Gastrocnemius medialis (tissue), 4 donors: ENCODE data around the gene EFNB3. TPM values are rescaled to one million over a fixed set of nuclear protein-coding genes. Genes with fewer than 3 reads are reported as not detected.

ENCODE experiments used
- ATAC-seq, 2 donors: fragments of 150-250 bp; one replicate each; pipeline ENCODE4 v1.9.1; 2016
- DNase-seq, 2 donors: peaks; one replicate each; pipeline ENCODE4 v3.0.0-alpha.2; 2019
- H3K27ac ChIP-seq, 4 donors: fragments of 200-600 bp; sonication (generic); 1 replicate in 1 of 4; 2 replicates in 3 of 4; pipeline ENCODE4 v1.5.1; 2016 to 2018; ENCODE audit warnings: mild to moderate bottlenecking in 2 of 4, moderate library complexity in 1 of 4
- H3K27me3 ChIP-seq, 3 donors: fragments of 200-600 bp; sonication (generic) in 2 of 3; 1 replicate in 1 of 3; 2 replicates in 2 of 3; pipeline versions ENCODE4 v1.5.1 to v1.6.0; 2016 to 2019; ENCODE audit warnings: mild to moderate bottlenecking in 1 of 3, moderate library complexity in 1 of 3
- H3K36me3 ChIP-seq, 2 donors: fragments of 200-600 bp; sonication (generic) in 1 of 2; one replicate each; pipeline ENCODE4 v1.5.1; 2017 to 2018
- H3K4me1 ChIP-seq, 2 donors: fragments of 200-600 bp; sonication (generic) in 1 of 2; one replicate each; pipeline ENCODE4 v1.5.1; 2016 to 2017; ENCODE audit warnings: mild to moderate bottlenecking in 2 of 2
- H3K4me3 ChIP-seq, 4 donors: fragments of 200-600 bp; sonication (generic) in 3 of 4; 1 replicate in 1 of 4; 2 replicates in 3 of 4; pipeline ENCODE4 v1.5.1; 2016 to 2019; ENCODE audit warnings: mild to moderate bottlenecking in 2 of 4
- H3K9me3 ChIP-seq, 3 donors: fragments of 200-600 bp; sonication (generic) in 2 of 3; 1 replicate in 1 of 3; 2 replicates in 2 of 3; pipeline ENCODE4 v1.5.1; 2016 to 2019
- POLR2A ChIP-seq, 2 donors: fragments of 450-650 bp; IDR thresholded peaks; one replicate each; pipeline ENCODE4 v1.6.1; 2017; ENCODE audit warnings: antibody characterized with exemption in 2 of 2, mild to moderate bottlenecking in 2 of 2, moderate library complexity in 2 of 2
- in situ Hi-C, 4 donors: fragments of 200-750 bp; cut with MboI; loops; one replicate each; pipeline versions ENCODE4 v1.15.0 to v1.8.0; 2017; ENCODE audit warnings: low sequenced_read_pairs in 4 of 4
- intact Hi-C: fragments of 100-400 bp; cut with DNase I; formaldehyde crosslinking; loops from one replicate; pipeline ENCODE4 v1.15.1; 2023; ENCODE audit warnings: low total_unique reads
- total RNA-seq, 4 donors: library from RNA; depleted of rRNA; stranded (reverse); fragments of >200 nt; gene quantifications; one replicate each; pipeline versions ENCODE4 v1.1.0 to v1.2.3, GENCODE V29; 2016
- TF ChIP-seq, protein P1 (sequence below), 5 experiments: fragments of 450-650 bp in 3 of 5; fragments of 200-600 bp in 2 of 5; sonication (generic) in 2 of 5; IDR thresholded peaks in 4 of 5; conservative IDR thresholded peaks in 1 of 5; 1 replicate in 4 of 5; 2 replicates in 1 of 5; pipeline ENCODE4 v1.5.1; 2016 to 2019; ENCODE audit warnings: antibody characterized with exemption in 5 of 5, mild to moderate bottlenecking in 3 of 5, moderate library complexity in 3 of 5

Gene EFNB3
- total RNA-seq, 4 donors from 2014 or later = 0.13 to 0.46 (median 0.31) TPM; not detected in 1

GRCh38 chr17:7686222-7687071 lies 18.6 kb upstream of the EFNB3 start:
- peaks cover 0 to 15% of the 10 kb centered on the region in 2 donors for H3K36me3 ChIP-seq
- TF ChIP-seq, protein P1, sequence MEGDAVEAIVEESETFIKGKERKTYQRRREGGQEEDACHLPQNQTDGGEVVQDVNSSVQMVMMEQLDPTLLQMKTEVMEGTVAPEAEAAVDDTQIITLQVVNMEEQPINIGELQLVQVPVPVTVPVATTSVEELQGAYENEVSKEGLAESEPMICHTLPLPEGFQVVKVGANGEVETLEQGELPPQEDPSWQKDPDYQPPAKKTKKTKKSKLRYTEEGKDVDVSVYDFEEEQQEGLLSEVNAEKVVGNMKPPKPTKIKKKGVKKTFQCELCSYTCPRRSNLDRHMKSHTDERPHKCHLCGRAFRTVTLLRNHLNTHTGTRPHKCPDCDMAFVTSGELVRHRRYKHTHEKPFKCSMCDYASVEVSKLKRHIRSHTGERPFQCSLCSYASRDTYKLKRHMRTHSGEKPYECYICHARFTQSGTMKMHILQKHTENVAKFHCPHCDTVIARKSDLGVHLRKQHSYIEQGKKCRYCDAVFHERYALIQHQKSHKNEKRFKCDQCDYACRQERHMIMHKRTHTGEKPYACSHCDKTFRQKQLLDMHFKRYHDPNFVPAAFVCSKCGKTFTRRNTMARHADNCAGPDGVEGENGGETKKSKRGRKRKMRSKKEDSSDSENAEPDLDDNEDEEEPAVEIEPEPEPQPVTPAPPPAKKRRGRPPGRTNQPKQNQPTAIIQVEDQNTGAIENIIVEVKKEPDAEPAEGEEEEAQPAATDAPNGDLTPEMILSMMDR (IDR thresholded peaks at IDR 0.05 in 4 of 5, conservative IDR thresholded peaks at IDR 0.05 in 1 of 5) = peak in 1 of 5 experiments; percentile 14
- TF ChIP-seq POLR2A (IDR thresholded peaks at IDR 0.05) = peak; percentile 81 to 92
- peak; percentile 59 to 65 for ATAC-seq
- DNase-seq = peak; percentile 51 to 69
- H3K27me3 ChIP-seq = no peaks in the 10 kb centered on the region
- intact Hi-C loops = loop anchor here (1.0 to 10.0 kb wide), 5 partner anchors 114 to 434 kb away; partner anchors contain the start of genes CTDNEP1, ELP5, NLGN2 and SENP3
- H3K9me3 ChIP-seq = no peaks in the 10 kb centered on the region
- peak overlapping the region; percentile 80 to 96 (median 90) for H3K4me3 ChIP-seq
- in situ Hi-C loops = loop anchor here in 2 of 4 donors (5.0 to 25.0 kb wide), 2 partner anchors 59 to 174 kb away; partner anchors contain the start of gene SAT2 (in 2 of the 2)
- H3K27ac ChIP-seq = peak overlapping the region; percentile 94 to 97 (median 94)
- H3K4me1 ChIP-seq = peaks cover 26 to 34% of the 10 kb centered on the region in 2 donors

- intact Hi-C loops = loop anchor here (1.0 to 10.0 kb wide), 4 partner anchors 114 to 435 kb away; partner anchors contain the start of genes CTDNEP1, ELP5, NLGN2 and TMEM256
- Histone ChIP-seq H3K4me3 (peak within 1 kb of the TSS; percentile 80 to 96 (median 90)), H3K36me3 (peaks cover 0 to 21% of the 10 kb centered on the region in 2 donors), H3K9me3 (no peaks in the 10 kb centered on the region), H3K27ac (peak within 1 kb of the TSS; percentile 94 to 97 (median 94)), H3K4me1 (peaks cover 26 to 34% of the 10 kb centered on the region in 2 donors), H3K27me3 (no peaks in the 10 kb centered on the region)
- ATAC-seq (peak; percentile 66 to 75), DNase-seq (peak; percentile 91 to 92)
- in situ Hi-C loops = loop anchor here in 2 of 4 donors (5.0 to 25.0 kb wide), 2 partner anchors 60 to 175 kb away; partner anchors contain the start of gene SAT2 (in 2 of the 2)
- TF ChIP-seq, protein P1 (IDR thresholded peaks at IDR 0.05 in 4 of 5, conservative IDR thresholded peaks at IDR 0.05 in 1 of 5) = no peak
- peak; percentile 78 to 88 for TF ChIP-seq POLR2A (IDR thresholded peaks at IDR 0.05)
Measured at GRCh38 chr17:7687072-7687907, 17.7 kb upstream of the EFNB3 start, which contains the start of gene TP53. Gene TP53, minus strand, starts transcription at chr17:7687490. Its CDS starts 10,896 bp downstream, at chr17:7676594.

- H3K36me3 ChIP-seq = peaks cover 0 to 21% of the 10 kb centered on the region in 2 donors
- in situ Hi-C loops = loop anchor here in 2 of 4 donors (5.0 to 25.0 kb wide), 2 partner anchors 61 to 176 kb away; partner anchors contain the start of gene SAT2 (in 2 of the 2)
- intact Hi-C loops = loop anchor here (1.0 to 10.0 kb wide), 9 partner anchors 38 to 436 kb away; partner anchors contain the start of genes ATP1B2, CTDNEP1, ELP5 and NAA38
Measured at GRCh38 chr17:7687908-7688807, 16.8 kb upstream of the EFNB3 start, which contains the start of gene WRAP53. Gene WRAP53, plus strand, starts transcription at chr17:7688477. Its CDS starts 172 bp downstream, at chr17:7688649.

More at GRCh38 chr17:7687908-7688807, 16.8 kb upstream of the EFNB3 start, which contains the start of gene WRAP53:
- peak within 1 kb of the TSS; percentile 80 to 96 (median 90) for H3K4me3 ChIP-seq
- peak within 1 kb of the TSS; percentile 94 to 97 (median 94) for H3K27ac ChIP-seq
- H3K9me3 ChIP-seq = no peaks in the 10 kb centered on the region
- H3K27me3 ChIP-seq = no peaks in the 10 kb centered on the region
- peak; percentile 86 to 88 for ATAC-seq
- TF ChIP-seq, protein P1 (IDR thresholded peaks at IDR 0.05 in 4 of 5, conservative IDR thresholded peaks at IDR 0.05 in 1 of 5) = peak; percentile 96 to 100 (median 98)
- peak in 1 of 2 donors; percentile 36 for TF ChIP-seq POLR2A (IDR thresholded peaks at IDR 0.05)
- H3K4me1 ChIP-seq = peaks cover 26 to 34% of the 10 kb centered on the region in 2 donors
- peak; percentile 98 to 99 for DNase-seq
